Colonic mucosa (tissue), 4 donors: ENCODE measurements around the gene ADCY4. TPM values are rescaled to one million over a fixed set of nuclear protein-coding genes. Genes with fewer than 3 reads are reported as not detected.

Experiments
- DNase-seq: peaks from one replicate; pipeline ENCODE4 v3.0.0-alpha.2; 2020
- H3K27ac ChIP-seq: fragments of 200-600 bp; one replicate; pipeline ENCODE4 v1.8.0; 2021
- H3K27me3 ChIP-seq: fragments of 200-600 bp; one replicate; pipeline ENCODE4 v1.8.0; 2021
- H3K36me3 ChIP-seq: fragments of 200-600 bp; one replicate; pipeline ENCODE4 v1.8.0; 2021
- H3K4me1 ChIP-seq: fragments of 200-600 bp; one replicate; pipeline ENCODE4 v1.8.0; 2021; ENCODE audit warnings: mild to moderate bottlenecking
- H3K4me3 ChIP-seq: fragments of 200-600 bp; one replicate; pipeline ENCODE4 v1.8.0; 2021
- H3K9ac ChIP-seq, 2 donors: one replicate each; pipeline ENCODE4 v1.7.0; 2013; ENCODE audit warnings: control low read depth in 2 of 2, low read depth in 2 of 2, low read length in 2 of 2
- H3K9me3 ChIP-seq: fragments of 200-600 bp; one replicate; pipeline ENCODE4 v1.8.0; 2021
- CTCF ChIP-seq: fragments of 200-600 bp; IDR thresholded peaks from one replicate; pipeline ENCODE4 v1.8.0; 2022; ENCODE audit warnings: antibody characterized with exemption, mild to moderate bottlenecking
- intact Hi-C: fragments of 100-400 bp; cut with DNase I; formaldehyde crosslinking; loops from one replicate; pipeline ENCODE4 v1.14.1; 2022
- total RNA-seq, 2 donors: library from RNA; stranded (reverse); fragmentation: NEBNext Ultra II Directional in 1 of 2; extraction: Animal tissue kit (Norgen Biotek cat#: 25700) in 1 of 2; gene quantifications; one replicate each; pipeline ENCODE4 v1.2.1, GENCODE V29; 2021
- donor health status: healthy.
- donor health status: DM: no; HTN: no; CAD: no.
- donor health status: DM: no; HTN: no; CAD: no.

Gene ADCY4
- total RNA-seq, 2 donors from 2014 or later: 6.7 to 10.2 TPM

- Histone ChIP-seq H3K9ac (no peak overlapping the region), H3K27me3 (no peaks in the 10 kb centered on the region), H3K4me1 (no peaks in the 10 kb centered on the region), H3K9me3 (no peaks in the 10 kb centered on the region), H3K27ac (no peak overlapping the region), H3K36me3 (no peaks in the 10 kb centered on the region), H3K4me3 (no peak overlapping the region)
- DNase-seq: no peak
- no peak for TF ChIP-seq CTCF
- intact Hi-C loops: no loop called here
Observed at GRCh38 chr14:24378981-24379906, 44.4 kb upstream of the ADCY4 start.

DNA sequence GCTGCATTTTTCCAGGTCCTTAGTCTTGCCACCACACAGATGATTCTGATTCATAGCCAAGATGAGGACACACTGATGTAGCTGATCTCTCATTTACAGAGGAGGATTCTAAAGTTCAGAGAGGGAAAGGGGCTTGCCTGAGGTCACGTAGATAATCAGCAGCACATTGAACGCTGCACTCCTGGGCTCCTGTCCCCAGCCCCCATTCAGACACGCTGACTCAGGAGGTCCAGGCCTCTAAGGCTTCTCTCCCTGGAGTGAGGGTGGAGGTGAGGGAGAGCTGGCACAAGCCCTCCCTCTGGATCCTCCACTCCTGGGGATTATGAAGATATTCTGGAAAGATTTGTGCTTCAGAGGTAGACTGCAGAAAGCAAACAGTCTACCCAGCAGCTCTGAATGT, 43.5 kb upstream of the ADCY4 start:
- DNase-seq: no peak
- Histone ChIP-seq H3K4me3 (no peak overlapping the region), H3K9me3 (no peaks in the 10 kb centered on the region), H3K27me3 (no peaks in the 10 kb centered on the region), H3K36me3 (no peaks in the 10 kb centered on the region), H3K4me1 (no peaks in the 10 kb centered on the region), H3K9ac (no peak overlapping the region), H3K27ac (no peak overlapping the region)
- TF ChIP-seq CTCF: no peak
- intact Hi-C loops: no loop called here

GRCh38 chr14:24377657-24378056, 42.8 kb upstream of the ADCY4 start:
- Histone ChIP-seq H3K27ac (no peak overlapping the region), H3K27me3 (no peaks in the 10 kb centered on the region), H3K9ac (no peak overlapping the region), H3K4me3 (no peak overlapping the region), H3K4me1 (no peaks in the 10 kb centered on the region), H3K36me3 (no peaks in the 10 kb centered on the region), H3K9me3 (no peaks in the 10 kb centered on the region)
- no peak for TF ChIP-seq CTCF
- intact Hi-C loops: no loop called here
- DNase-seq: no peak

DNA sequence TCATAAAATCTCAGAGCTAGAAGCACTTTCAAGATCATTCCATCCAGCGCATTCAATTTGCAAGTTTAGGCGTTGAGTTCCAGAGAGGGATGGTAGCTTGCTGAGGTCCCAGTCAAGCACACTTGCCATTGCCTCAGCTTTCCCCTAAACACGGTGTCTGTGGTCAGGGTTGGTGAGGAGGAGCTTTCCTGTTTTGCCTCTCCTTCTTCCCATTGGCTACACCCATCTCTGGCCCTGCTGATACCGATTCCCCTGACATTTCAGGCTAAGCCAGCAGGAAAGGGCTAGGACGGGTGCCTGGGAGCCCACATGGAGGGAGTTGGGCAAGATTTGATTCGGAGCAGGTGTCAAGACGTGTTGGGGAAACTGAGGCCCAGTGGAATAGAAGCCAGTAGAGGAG, 42.3 kb upstream of the ADCY4 start:
- no peaks in the 10 kb centered on the region for H3K27me3 ChIP-seq
- no peaks in the 10 kb centered on the region for H3K4me1 ChIP-seq
- H3K4me3 ChIP-seq: no peak overlapping the region
- H3K9ac ChIP-seq: no peak overlapping the region
- intact Hi-C loops: no loop called here
- no peak for DNase-seq
- H3K9me3 ChIP-seq: no peaks in the 10 kb centered on the region
- H3K27ac ChIP-seq: no peak overlapping the region
- no peak for TF ChIP-seq CTCF
- no peaks in the 10 kb centered on the region for H3K36me3 ChIP-seq

DNA sequence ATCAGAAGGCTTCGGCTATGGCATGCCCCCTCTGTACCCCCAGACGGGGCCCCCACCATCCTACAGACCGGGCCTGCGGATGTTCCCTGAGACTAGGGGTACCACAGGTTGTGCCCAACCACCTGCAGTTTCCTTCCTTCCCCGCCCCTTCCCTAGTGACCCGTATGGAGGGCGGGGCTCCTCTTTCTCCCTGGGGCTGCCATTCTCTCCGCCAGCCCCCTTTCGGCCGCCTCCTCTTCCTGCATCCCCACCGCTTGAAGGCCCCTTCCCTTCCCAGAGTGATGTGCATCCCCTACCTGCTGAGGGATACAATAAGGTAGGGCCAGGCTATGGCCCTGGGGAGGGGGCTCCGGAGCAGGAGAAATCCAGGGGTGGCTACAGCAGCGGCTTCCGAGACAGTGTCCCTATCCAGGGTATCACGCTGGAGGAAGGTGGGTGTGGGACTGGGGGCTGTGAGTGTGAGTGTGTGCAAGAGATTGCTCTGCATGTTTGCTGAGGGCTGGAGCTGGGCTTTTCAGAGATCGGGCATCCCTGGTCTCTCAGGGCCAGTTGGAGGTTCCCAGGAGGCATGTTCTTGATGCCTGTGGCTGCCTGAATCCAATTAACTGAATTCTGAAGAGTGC, 41.7 kb upstream of the ADCY4 start:
- Histone ChIP-seq H3K27me3 (no peaks in the 10 kb centered on the region), H3K4me3 (no peak overlapping the region), H3K36me3 (no peaks in the 10 kb centered on the region), H3K4me1 (no peaks in the 10 kb centered on the region), H3K27ac (no peak overlapping the region), H3K9me3 (no peaks in the 10 kb centered on the region), H3K9ac (no peak overlapping the region)
- no peak for TF ChIP-seq CTCF
- intact Hi-C loops: no loop called here
- no peak for DNase-seq
